Peyer's patch (tissue), 4 donors: ENCODE measurements around the gene SCFD2.

Source experiments
- CTCF ChIP-seq, 6 experiments: fragments of 450-650 bp in 4 of 6; fragments of 200-600 bp in 2 of 6; sonication (generic) in 1 of 6; IDR thresholded peaks; one replicate each; pipeline ENCODE4 v1.5.1; 2017 to 2019; ENCODE audit warnings: antibody characterized with exemption in 6 of 6, mild to moderate bottlenecking in 3 of 6, moderate library complexity in 1 of 6
- POLR2A ChIP-seq, 2 donors: fragments of 450-650 bp; IDR thresholded peaks; one replicate each; pipeline ENCODE4 v1.5.1; 2017; ENCODE audit warnings: antibody characterized with exemption in 2 of 2, mild to moderate bottlenecking in 2 of 2, moderate library complexity in 2 of 2

- TF ChIP-seq CTCF (IDR thresholded peaks at IDR 0.05) (no peak), POLR2A (IDR thresholded peaks at IDR 0.05) (no peak)
Observed at GRCh38 chr4:52968691-52969090, 397.2 kb downstream of the SCFD2 start.
